A549 (cell line): ENCODE measurements around the gene NOC4L. TPM values are rescaled to one million over a fixed set of nuclear protein-coding genes. Genes with fewer than 3 reads are reported as not detected.

ENCODE experiments used
- ATAC-seq, 2 experiments: fragments of 200-7000 bp in 1 of 2; fragments of >200 bp in 1 of 2; cut with Nextera tagmentation in 1 of 2; cut with Tn5 transposase in 1 of 2; 3 replicates each; pipeline versions ENCODE4 v1.8.0 to v1.9.1; 2018 to 2020; ENCODE audit warnings: mild to moderate bottlenecking in 1 of 2, moderate library complexity in 1 of 2
- CTCF ChIA-PET: fragments of 300-600 bp; sonication (Branson Sonifier 250); formaldehyde crosslinking; extraction: SDS; loops from one replicate; lab custom pipeline; 2021; ENCODE audit warnings: antibody characterized with exemption, inconsistent platforms; lab: Yijun Ruan, JAX
- POLR2A ChIA-PET: fragments of 350-600 bp; formaldehyde crosslinking; extraction: SDS; loops from one replicate; lab custom pipeline; 2021; ENCODE audit warnings: antibody characterized with exemption, inconsistent platforms; lab: Yijun Ruan, JAX
- DNase-seq, 2 experiments: peaks; one replicate each; pipeline versions ENCODE4 v3.0.0 to v3.0.0-alpha.2; 2011 to 2016; ENCODE audit warnings: low read depth in 1 of 2, low spot score in 1 of 2
- FAIRE-seq: peaks from 2 replicates; lab custom pipeline; 2011; peaks lifted over from hg19 to GRCh38; lab: Jason Lieb, UNC
- H3K27ac ChIP-seq, 2 experiments: fragments of >200 bp; sonication (Bioruptor Twin); formaldehyde crosslinking; 3 replicates each; pipeline ENCODE4 v1.5.1; 2016 to 2017
- H3K4me1 ChIP-seq: fragments of >200 bp; sonication (Bioruptor Twin); formaldehyde crosslinking; 3 replicates; pipeline ENCODE4 v1.6.1; 2016
- H3K4me2 ChIP-seq: fragments of >200 bp; sonication (Bioruptor Twin); formaldehyde crosslinking; 3 replicates; pipeline ENCODE4 v1.6.1; 2016
- H3K4me3 ChIP-seq: fragments of >200 bp; sonication (Bioruptor Twin); formaldehyde crosslinking; 3 replicates; pipeline ENCODE4 v1.5.1; 2016
- H3K9me3 ChIP-seq: fragments of >200 bp; sonication (Bioruptor Twin); formaldehyde crosslinking; 3 replicates; pipeline ENCODE4 v1.6.1; 2016
- CEBPB ChIP-seq, 2 experiments: fragments of >200 bp in 1 of 2; sonication (Bioruptor Twin) in 1 of 2; formaldehyde crosslinking in 1 of 2; IDR thresholded peaks; 2 replicates each; pipeline ENCODE4 v1.6.1; 2012 to 2016
- EHMT2 ChIP-seq: fragments of 200-600 bp; sonication (generic); IDR thresholded peaks from 2 replicates; pipeline ENCODE4 v1.6.1; 2016; ENCODE audit warnings: antibody characterized with exemption, low read depth, mild to moderate bottlenecking, moderate library complexity
- EP300 ChIP-seq, 2 experiments: fragments of >200 bp; sonication (Bioruptor Twin); formaldehyde crosslinking; IDR thresholded peaks; 2 replicates in 1 of 2; 3 replicates in 1 of 2; pipeline ENCODE4 v1.6.1; 2016 to 2017
- FOSB ChIP-seq: fragments of 250-450 bp; sonication (Bioruptor Pico); IDR thresholded peaks from 2 replicates; pipeline ENCODE4 v1.5.0; 2020; ENCODE audit warnings: mild to moderate bottlenecking, moderate library complexity
- FOSL2 ChIP-seq, 2 experiments: fragments of 450-650 bp in 1 of 2; fragments of >200 bp in 1 of 2; sonication (Bioruptor Twin) in 1 of 2; formaldehyde crosslinking; IDR thresholded peaks; 2 replicates each; pipeline versions ENCODE4 v1.5.0 to v1.6.1; 2016 to 2020; ENCODE audit warnings: mild to moderate bottlenecking in 1 of 2, moderate library complexity in 1 of 2
- HOXA7 ChIP-seq: fragments of 250-450 bp; sonication (Bioruptor Pico); IDR thresholded peaks from 2 replicates; pipeline ENCODE4 v1.5.0; 2020; ENCODE audit warnings: mild to moderate bottlenecking, moderate library complexity
- HOXB5 ChIP-seq: fragments of 250-450 bp; sonication (Bioruptor Pico); IDR thresholded peaks from 2 replicates; pipeline ENCODE4 v1.5.0; 2020; ENCODE audit warnings: mild to moderate bottlenecking, moderate library complexity
- JUNB ChIP-seq: fragments of >200 bp; sonication (Bioruptor Twin); formaldehyde crosslinking; IDR thresholded peaks from 2 replicates; pipeline ENCODE4 v1.6.1; 2016
- KDM1A ChIP-seq: fragments of 200-600 bp; sonication (generic); IDR thresholded peaks from 2 replicates; pipeline ENCODE4 v1.6.1; 2016; ENCODE audit warnings: low read depth, mild to moderate bottlenecking
- KDM5A ChIP-seq: fragments of 200-600 bp; sonication (generic); IDR thresholded peaks from 2 replicates; pipeline ENCODE4 v1.6.1; 2016; ENCODE audit warnings: antibody characterized with exemption, mild to moderate bottlenecking
- MAZ ChIP-seq: fragments of 150-350 bp; IDR thresholded peaks from 2 replicates; pipeline ENCODE4 v1.6.1; 2014; ENCODE audit warnings: antibody characterized with exemption, low read depth, low read length, borderline replicate concordance
- NPAS2 ChIP-seq: fragments of 250-450 bp; sonication (Bioruptor Pico); IDR thresholded peaks from 2 replicates; pipeline ENCODE4 v1.8.0; 2022; ENCODE audit warnings: mild to moderate bottlenecking, moderate library complexity, borderline replicate concordance
- PHF8 ChIP-seq: fragments of 200-600 bp; sonication (generic); IDR thresholded peaks from 2 replicates; pipeline ENCODE4 v1.6.1; 2016; ENCODE audit warnings: low read depth, mild to moderate bottlenecking, antibody characterized with exemption, moderate library complexity, borderline replicate concordance
- POLR2A ChIP-seq: IDR thresholded peaks from 2 replicates; pipeline ENCODE4 v1.6.1; 2012; ENCODE audit warnings: mild to moderate bottlenecking, low read length
- RARB ChIP-seq: fragments of 250-450 bp; sonication (Bioruptor Pico); IDR thresholded peaks from 2 replicates; pipeline ENCODE4 v1.8.0; 2021; ENCODE audit warnings: mild to moderate bottlenecking, moderate library complexity
- RCOR1 ChIP-seq: fragments of 150-350 bp; IDR thresholded peaks from 2 replicates; pipeline ENCODE4 v1.6.1; 2014; ENCODE audit warnings: antibody characterized with exemption, low read length, low read depth
- SREBF2 ChIP-seq: fragments of 450-650 bp; IDR thresholded peaks from 2 replicates; pipeline ENCODE4 v1.6.1; 2014; ENCODE audit warnings: mild to moderate bottlenecking, moderate library complexity
- TFCP2L1 ChIP-seq: fragments of 250-450 bp; sonication (Bioruptor Pico); IDR thresholded peaks from 2 replicates; pipeline ENCODE4 v1.5.0; 2021; ENCODE audit warnings: mild to moderate bottlenecking
- TP53 ChIP-seq: fragments of 250-450 bp; sonication (Bioruptor Pico); IDR thresholded peaks from 2 replicates; pipeline ENCODE4 v1.5.0; 2021; ENCODE audit warnings: mild to moderate bottlenecking, moderate library complexity
- ZFP36 ChIP-seq: fragments of 450-650 bp; IDR thresholded peaks from 2 replicates; pipeline ENCODE4 v1.6.1; 2014; ENCODE audit warnings: borderline replicate concordance; ENCODE audit not compliant: partially characterized antibody
- WGBS: methylation state at CpG from one replicate; pipeline ENCODE4 v1.1.6; 2017; ENCODE audit errors: missing lambda C conversion rate; 5-methylcytosine and 5-hydroxymethylcytosine counted together
- polyA plus RNA-seq, 4 experiments: library from polyadenylated mRNA; depleted of rRNA in 3 of 4; stranded (reverse); fragments of >200 nt; fragmentation: RNase III in 1 of 4; extraction: RNeasy Plus Mini Kit Qiagen cat#74134 plus additional on column Dnase treatment in 1 of 4; gene quantifications; 2 replicates in 3 of 4; 3 replicates in 1 of 4; pipeline ENCODE4 v1.2.3, GENCODE V29; 2011 to 2017
- TF ChIP-seq, protein P1 (sequence below): fragments of 200-600 bp; sonication (generic); IDR thresholded peaks from 2 replicates; pipeline ENCODE4 v1.6.1; 2016; ENCODE audit warnings: antibody characterized with exemption, mild to moderate bottlenecking, moderate library complexity
- TF ChIP-seq, protein P2 (sequence below): fragments of 250-450 bp; sonication (Bioruptor Pico); IDR thresholded peaks from 2 replicates; pipeline ENCODE4 v1.5.0; 2020; ENCODE audit warnings: low read depth, mild to moderate bottlenecking, moderate library complexity
- TF ChIP-seq, protein P3 (sequence below): IDR thresholded peaks from 2 replicates; pipeline ENCODE4 v1.6.1; 2012; ENCODE audit warnings: low read depth, borderline replicate concordance
- TF ChIP-seq, protein P4 (sequence below): IDR thresholded peaks from 2 replicates; pipeline ENCODE4 v1.6.1; 2012
- TF ChIP-seq, protein P5 (sequence below): fragments of 250-450 bp; sonication (Bioruptor Pico); IDR thresholded peaks from 2 replicates; pipeline ENCODE4 v1.5.0; 2021; ENCODE audit warnings: mild to moderate bottlenecking, moderate library complexity, borderline replicate concordance

Gene NOC4L
- polyA plus RNA-seq, 2 of the 4 experiments (the other 2 are of a cell fraction) = 12.1 to 34.1 TPM

DNA sequence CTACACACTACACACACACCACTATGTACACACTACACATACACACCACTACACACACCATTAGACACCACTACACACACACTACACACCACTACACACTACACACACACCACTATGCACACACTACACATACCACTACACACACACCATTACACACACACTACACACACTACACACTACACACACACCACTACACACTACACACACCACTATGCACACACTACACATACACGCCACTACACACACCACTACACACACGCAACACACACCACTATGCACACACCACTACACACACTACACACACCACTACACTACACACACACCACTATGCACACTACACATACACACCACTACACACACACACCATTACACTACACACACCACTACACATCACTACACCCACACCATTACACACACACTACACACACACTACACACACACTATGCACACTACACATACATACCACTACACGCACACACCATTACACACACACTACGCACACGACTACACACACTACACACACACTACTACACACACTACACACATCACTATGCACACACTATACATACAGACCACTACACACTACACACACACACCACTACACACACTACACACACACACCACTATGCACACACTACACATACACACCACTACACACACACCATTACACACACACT is 13.6 kb downstream of the NOC4L start:
- Histone ChIP-seq H3K27ac (no peak overlapping the region), H3K4me1 (peaks cover 6% of the 10 kb centered on the region), H3K4me2 (no peak overlapping the region), H3K9me3 (no peaks in the 10 kb centered on the region), H3K4me3 (no peak overlapping the region)
- TF ChIP-seq SREBF2 = no peak
- TF ChIP-seq FOSB = no peak
- no peak for TF ChIP-seq PHF8
- TF ChIP-seq JUNB = no peak
- no peak for TF ChIP-seq EP300 (IDR thresholded peaks at IDR 0.05)
- TF ChIP-seq NPAS2 = no peak
- TF ChIP-seq HOXA7 (CRISPR knock-in tag) = no peak
- no peak for TF ChIP-seq KDM5A
- TF ChIP-seq MAZ = no peak
- TF ChIP-seq, protein P1, sequence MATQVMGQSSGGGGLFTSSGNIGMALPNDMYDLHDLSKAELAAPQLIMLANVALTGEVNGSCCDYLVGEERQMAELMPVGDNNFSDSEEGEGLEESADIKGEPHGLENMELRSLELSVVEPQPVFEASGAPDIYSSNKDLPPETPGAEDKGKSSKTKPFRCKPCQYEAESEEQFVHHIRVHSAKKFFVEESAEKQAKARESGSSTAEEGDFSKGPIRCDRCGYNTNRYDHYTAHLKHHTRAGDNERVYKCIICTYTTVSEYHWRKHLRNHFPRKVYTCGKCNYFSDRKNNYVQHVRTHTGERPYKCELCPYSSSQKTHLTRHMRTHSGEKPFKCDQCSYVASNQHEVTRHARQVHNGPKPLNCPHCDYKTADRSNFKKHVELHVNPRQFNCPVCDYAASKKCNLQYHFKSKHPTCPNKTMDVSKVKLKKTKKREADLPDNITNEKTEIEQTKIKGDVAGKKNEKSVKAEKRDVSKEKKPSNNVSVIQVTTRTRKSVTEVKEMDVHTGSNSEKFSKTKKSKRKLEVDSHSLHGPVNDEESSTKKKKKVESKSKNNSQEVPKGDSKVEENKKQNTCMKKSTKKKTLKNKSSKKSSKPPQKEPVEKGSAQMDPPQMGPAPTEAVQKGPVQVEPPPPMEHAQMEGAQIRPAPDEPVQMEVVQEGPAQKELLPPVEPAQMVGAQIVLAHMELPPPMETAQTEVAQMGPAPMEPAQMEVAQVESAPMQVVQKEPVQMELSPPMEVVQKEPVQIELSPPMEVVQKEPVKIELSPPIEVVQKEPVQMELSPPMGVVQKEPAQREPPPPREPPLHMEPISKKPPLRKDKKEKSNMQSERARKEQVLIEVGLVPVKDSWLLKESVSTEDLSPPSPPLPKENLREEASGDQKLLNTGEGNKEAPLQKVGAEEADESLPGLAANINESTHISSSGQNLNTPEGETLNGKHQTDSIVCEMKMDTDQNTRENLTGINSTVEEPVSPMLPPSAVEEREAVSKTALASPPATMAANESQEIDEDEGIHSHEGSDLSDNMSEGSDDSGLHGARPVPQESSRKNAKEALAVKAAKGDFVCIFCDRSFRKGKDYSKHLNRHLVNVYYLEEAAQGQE = no peak
- TF ChIP-seq, protein P2, sequence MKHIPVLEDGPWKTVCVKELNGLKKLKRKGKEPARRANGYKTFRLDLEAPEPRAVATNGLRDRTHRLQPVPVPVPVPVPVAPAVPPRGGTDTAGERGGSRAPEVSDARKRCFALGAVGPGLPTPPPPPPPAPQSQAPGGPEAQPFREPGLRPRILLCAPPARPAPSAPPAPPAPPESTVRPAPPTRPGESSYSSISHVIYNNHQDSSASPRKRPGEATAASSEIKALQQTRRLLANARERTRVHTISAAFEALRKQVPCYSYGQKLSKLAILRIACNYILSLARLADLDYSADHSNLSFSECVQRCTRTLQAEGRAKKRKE = no peak
- TF ChIP-seq RCOR1 = no peak
- TF ChIP-seq, protein P3, sequence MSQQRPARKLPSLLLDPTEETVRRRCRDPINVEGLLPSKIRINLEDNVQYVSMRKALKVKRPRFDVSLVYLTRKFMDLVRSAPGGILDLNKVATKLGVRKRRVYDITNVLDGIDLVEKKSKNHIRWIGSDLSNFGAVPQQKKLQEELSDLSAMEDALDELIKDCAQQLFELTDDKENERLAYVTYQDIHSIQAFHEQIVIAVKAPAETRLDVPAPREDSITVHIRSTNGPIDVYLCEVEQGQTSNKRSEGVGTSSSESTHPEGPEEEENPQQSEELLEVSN = no peak
- no peak for TF ChIP-seq TP53 (CRISPR knock-in tag)
- no peak for TF ChIP-seq RARB
- TF ChIP-seq ZFP36 = no peak
- TF ChIP-seq, protein P4, sequence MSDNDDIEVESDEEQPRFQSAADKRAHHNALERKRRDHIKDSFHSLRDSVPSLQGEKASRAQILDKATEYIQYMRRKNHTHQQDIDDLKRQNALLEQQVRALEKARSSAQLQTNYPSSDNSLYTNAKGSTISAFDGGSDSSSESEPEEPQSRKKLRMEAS = no peak
- TF ChIP-seq HOXB5 (CRISPR knock-in tag) = no peak
- WGBS = 91% methylated on average over 5 of the region's 5 CpGs
- DNase-seq (no peak), ATAC-seq (no peak), FAIRE-seq (no peak)
- POLR2A ChIA-PET = no interaction called here
- CTCF ChIA-PET = interaction anchor here (1.3 kb wide), 1 partner anchor 256 kb away, joined by 7 read pairs; no protein-coding TSS in a partner anchor

DNA sequence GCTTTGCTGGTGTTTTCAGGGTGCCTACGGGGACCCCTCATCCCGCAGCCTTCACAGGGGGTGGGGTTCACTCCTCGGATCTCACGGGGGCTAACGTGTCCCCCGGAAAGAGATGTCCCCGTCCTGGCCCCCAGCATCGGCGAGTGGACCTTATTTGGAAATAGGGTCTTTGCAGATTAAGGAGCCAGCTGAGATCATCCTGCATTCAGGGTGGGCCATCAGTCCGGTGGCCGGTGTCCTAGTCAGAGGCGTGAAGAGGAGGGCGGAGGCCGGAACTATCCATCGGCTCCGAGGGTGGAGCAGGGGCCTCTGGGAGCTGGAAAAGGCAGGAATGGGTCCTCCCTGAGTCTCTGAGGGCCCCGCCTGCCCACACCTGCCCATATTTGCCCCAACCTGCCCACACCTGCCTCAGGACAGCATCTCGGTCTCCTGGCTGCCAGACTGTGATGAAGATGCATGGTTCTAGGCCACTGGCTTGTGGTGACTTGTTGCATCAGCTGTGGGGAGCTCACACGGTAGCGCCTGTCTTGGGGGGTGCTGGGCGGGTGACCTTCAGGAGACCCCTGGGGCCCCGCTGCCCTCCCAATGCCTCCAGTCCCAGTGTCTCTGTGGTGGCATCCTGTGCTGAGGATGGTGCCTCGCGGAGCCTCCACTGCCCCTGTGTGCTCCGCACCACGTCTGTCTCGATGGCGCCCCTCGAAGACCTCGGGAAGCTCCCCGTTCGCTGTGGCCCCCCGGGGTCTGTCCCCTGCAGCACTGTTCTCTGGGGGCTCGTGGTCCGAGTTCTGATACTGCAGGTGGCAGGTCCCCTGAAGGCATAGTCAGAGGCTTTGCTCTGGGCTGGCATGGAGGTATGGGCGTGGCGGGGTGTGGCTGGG is 14.7 kb downstream of the NOC4L start:
- ChIA-PET POLR2A (no interaction called here), CTCF (interaction anchor here (0.6 to 2.3 kb wide), 4 partner anchors 13 to 256 kb away, joined by 3 to 18 read pairs (median 6); no protein-coding TSS in a partner anchor)
- no peak for ATAC-seq
- no peaks in the 10 kb centered on the region for H3K9me3 ChIP-seq
- FAIRE-seq = no peak
- H3K27ac ChIP-seq = no peak overlapping the region
- no peak for DNase-seq
- no peak overlapping the region for H3K4me2 ChIP-seq
- no peak overlapping the region for H3K4me3 ChIP-seq
- WGBS = 94% methylated on average over 28 of the region's 37 CpGs
- H3K4me1 ChIP-seq = peaks cover 11% of the 10 kb centered on the region
- no peak for TF ChIP-seq EHMT2
- TF ChIP-seq, protein P5, sequence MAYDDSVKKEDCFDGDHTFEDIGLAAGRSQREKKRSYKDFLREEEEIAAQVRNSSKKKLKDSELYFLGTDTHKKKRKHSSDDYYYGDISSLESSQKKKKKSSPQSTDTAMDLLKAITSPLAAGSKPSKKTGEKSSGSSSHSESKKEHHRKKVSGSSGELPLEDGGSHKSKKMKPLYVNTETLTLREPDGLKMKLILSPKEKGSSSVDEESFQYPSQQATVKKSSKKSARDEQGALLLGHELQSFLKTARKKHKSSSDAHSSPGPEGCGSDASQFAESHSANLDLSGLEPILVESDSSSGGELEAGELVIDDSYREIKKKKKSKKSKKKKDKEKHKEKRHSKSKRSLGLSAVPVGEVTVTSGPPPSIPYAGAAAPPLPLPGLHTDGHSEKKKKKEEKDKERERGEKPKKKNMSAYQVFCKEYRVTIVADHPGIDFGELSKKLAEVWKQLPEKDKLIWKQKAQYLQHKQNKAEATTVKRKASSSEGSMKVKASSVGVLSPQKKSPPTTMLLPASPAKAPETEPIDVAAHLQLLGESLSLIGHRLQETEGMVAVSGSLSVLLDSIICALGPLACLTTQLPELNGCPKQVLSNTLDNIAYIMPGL (CRISPR knock-in tag) = no peak
- TF ChIP-seq JUNB = no peak
- TF ChIP-seq FOSL2 (IDR thresholded peaks at IDR 0.05) = no peak
- TF ChIP-seq FOSL2 (CRISPR knock-in tag; IDR thresholded peaks at IDR 0.05) = no peak
- TF ChIP-seq, protein P4 = no peak
- TF ChIP-seq KDM1A = no peak
- TF ChIP-seq, protein P2 = no peak
- no peak for TF ChIP-seq POLR2A
- TF ChIP-seq TFCP2L1 (CRISPR knock-in tag) = no peak
- TF ChIP-seq CEBPB (IDR thresholded peaks at IDR 0.05) = no peak
